Liver (tissue), 3 donors: ENCODE measurements around the gene LSR.

Experiments used
- CTCF ChIP-seq: fragments of 150-350 bp; IDR thresholded peaks from 2 replicates; pipeline ENCODE4 v1.5.1; 2017; ENCODE audit warnings: improper control_type of control experiment, low read depth, low read length; ENCODE audit not compliant: missing input control
- GABPA ChIP-seq, 2 donors: IDR thresholded peaks in 1 of 2; conservative IDR thresholded peaks in 1 of 2; 2 replicates each; pipeline ENCODE4 v1.6.1; 2016; ENCODE audit warnings: antibody characterized with exemption in 2 of 2, mild to moderate bottlenecking in 1 of 2, moderate library complexity in 1 of 2
- donor health status: healthy.
- donor health status: healthy.

- no peak for TF ChIP-seq GABPA (IDR thresholded peaks at IDR 0.05 in 1 of 2, conservative IDR thresholded peaks at IDR 0.05 in 1 of 2)
- no peak for TF ChIP-seq CTCF
These were observed 23.4 kb downstream of the LSR start for GRCh38 chr19:35272122-35272719.
